Stimulated activated CD8-positive, alpha-beta memory T cell treated with anti-CD3 and anti-CD28 coated beads, Interleukin-7, amount 100 ng/mL, for 48 hours (primary cell): ENCODE measurements around the gene SNRNP27.
"Not testable (repeated sequence)": the region's sequence is repeated elsewhere in the genome, so short reads cannot be mapped to it uniquely, and the experiment has no call there.

Experiments used
- DNase-seq, 2 donors: peaks; one replicate each; pipeline ENCODE4 v3.0.0-alpha.2; 2020; ENCODE audit warnings: low read depth in 1 of 2; ENCODE audit errors: extremely low read depth in 1 of 2

Gene SNRNP27, protein sequence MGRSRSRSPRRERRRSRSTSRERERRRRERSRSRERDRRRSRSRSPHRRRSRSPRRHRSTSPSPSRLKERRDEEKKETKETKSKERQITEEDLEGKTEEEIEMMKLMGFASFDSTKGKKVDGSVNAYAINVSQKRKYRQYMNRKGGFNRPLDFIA

GRCh38 chr2:69893684-69894551 is at the start of gene SNRNP27:
SNRNP27 (plus strand) TSS chr2:69893956; CDS start chr2:69893985, 29 bp downstream.
- peak; percentile 56 to 64 for DNase-seq

DNA sequence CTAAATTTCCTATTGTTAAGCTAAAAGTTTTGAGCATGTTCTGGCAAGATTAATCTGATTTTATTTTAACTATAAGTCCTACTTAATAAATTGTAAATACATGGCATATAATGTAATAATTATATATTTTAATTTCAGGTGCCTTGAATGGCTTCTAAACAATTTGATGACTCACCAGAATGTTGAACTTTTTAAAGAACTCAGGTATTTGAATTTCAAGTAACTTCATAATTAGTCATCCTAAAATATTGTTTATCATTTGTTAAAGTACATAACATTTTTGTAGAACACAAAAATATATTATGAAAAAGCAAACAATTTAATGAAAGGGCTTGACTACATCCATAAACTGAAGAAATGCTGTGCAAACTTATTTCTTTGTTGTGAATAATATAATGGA is 49.8 kb upstream of the SNRNP27 start:
- DNase-seq, result no peak

GRCh38 chr2:69844560-69844959 is 49.2 kb upstream of the SNRNP27 start:
- no peak for DNase-seq

GRCh38 chr2:69846182-69847067 is 47.3 kb upstream of the SNRNP27 start:
- DNase-seq, result no peak

DNA sequence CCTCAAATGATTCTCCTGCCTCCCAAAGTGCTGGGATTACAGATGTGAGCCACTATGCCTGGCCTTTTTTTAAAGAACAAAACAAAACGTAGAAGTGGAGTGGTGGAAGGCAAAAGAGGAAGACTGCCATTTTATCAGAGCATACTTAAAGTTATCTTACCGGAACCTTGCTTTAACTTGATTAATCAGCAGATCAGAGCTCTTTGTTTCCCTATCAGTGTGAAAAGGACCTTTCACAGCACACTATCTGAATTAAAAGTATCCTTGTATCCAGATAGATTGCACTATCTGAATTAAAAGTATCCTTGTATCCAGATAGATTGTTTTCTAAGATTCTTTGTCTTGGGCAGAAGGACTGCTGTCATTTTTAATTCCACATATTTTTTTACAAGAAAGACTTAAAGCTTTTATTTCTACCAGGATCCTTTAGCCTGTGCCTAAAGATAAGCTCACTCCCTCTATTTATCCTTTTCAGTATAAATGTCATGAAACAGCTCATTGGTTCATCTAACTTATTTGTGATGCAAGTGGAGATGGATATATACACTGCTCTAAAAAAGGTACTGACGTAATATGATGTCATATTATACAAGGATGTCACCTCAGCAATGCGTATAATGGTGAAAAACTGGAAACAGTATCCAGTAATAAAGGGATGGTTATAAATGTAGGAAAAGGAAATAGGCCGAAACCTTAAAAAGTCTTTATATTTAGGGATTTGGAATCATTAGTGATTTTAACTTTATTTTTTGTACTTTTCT is 46.5 kb upstream of the SNRNP27 start:
- DNase-seq, result no peak

DNA sequence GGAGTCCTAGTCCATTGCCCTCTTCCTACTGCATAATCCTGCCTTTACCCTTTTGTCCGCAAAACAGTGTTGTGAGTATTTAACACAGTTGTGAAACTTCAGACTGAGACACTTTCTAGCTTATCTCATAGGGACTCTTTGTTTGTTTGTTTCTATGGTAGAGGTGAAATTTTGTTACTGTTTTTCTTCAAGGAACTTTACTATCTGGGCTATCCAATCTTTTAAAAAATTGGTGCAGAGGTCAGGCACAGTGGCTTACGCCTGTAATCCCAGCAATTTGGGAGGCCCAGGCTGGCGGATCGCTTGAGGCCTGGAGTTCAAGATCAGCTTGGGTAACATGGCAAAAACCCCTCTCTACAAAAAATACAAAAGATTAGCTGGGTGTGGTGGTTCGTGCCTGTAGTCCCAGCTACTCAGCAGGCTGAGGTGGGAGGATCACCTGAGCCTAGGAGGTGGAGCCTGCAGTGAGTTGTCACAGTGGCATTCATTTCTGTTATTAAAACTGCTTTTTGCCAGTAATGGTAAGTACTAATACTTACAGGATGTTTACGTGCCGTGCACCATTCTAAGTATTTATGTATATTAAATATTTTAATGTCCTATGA is 45.5 kb upstream of the SNRNP27 start:
- no peak for DNase-seq

GRCh38 chr2:69858261-69858660 is 35.5 kb upstream of the SNRNP27 start:
- DNase-seq, result no peak

- DNase-seq, result no peak
Observed at GRCh38 chr2:69863298-69863697, 30.5 kb upstream of the SNRNP27 start.

DNA sequence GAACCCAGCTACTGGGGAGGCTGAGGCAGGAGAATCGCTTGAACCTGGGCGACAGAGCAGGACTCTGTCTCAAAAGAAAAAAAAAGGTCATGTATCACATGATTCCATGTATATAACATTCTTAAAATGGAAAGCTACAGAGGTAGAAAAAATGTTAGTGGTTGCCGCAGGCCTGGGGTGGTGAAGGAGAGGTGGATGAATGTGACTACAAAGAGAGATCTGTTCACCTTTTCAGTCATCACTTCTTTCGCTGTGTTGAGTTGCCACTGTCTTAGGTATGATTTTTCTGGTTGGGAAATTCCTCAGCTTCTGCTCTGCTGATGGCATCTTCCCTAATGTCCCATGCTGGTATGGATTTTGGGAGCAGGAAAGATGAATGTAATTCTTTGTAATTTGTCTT is 5.3 kb upstream of the SNRNP27 start:
- no peak for DNase-seq

- no peak for DNase-seq
Observed at GRCh38 chr2:69889302-69889701, 4.5 kb upstream of the SNRNP27 start.

GRCh38 chr2:69890881-69891280 is 2.9 kb upstream of the SNRNP27 start:
- DNase-seq, result no peak

- DNase-seq, result not testable (repeated sequence)
Observed at GRCh38 chr2:69892838-69893424, 825 bp upstream of the SNRNP27 start.

GRCh38 chr2:69894737-69895136 is 981 bp downstream of the SNRNP27 start:
- not testable (repeated sequence) for DNase-seq

- no peak for DNase-seq
Observed at GRCh38 chr2:69902213-69902922, 8.6 kb downstream of the SNRNP27 start.

DNA sequence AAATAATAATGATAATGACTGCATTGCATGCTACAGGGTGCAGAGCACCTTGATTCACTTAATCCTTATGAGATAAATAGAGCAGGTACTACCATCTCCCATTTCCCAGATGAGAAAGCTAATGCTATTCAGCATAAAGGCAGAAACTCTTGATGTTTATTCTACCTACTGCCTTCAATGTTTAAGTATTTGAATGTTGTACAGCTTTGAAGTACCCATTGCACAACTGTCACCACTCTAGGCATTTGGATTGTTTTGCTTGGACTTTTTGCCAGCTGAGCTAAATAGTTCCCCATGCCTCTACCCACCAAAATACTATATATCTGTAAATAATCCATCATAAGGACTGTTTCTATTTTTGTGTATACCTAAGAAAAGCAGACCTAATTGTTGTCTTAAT is 13.5 kb downstream of the SNRNP27 start:
- no peak for DNase-seq

- no peak for DNase-seq
Observed at GRCh38 chr2:69911985-69912563, 18.3 kb downstream of the SNRNP27 start.

DNA sequence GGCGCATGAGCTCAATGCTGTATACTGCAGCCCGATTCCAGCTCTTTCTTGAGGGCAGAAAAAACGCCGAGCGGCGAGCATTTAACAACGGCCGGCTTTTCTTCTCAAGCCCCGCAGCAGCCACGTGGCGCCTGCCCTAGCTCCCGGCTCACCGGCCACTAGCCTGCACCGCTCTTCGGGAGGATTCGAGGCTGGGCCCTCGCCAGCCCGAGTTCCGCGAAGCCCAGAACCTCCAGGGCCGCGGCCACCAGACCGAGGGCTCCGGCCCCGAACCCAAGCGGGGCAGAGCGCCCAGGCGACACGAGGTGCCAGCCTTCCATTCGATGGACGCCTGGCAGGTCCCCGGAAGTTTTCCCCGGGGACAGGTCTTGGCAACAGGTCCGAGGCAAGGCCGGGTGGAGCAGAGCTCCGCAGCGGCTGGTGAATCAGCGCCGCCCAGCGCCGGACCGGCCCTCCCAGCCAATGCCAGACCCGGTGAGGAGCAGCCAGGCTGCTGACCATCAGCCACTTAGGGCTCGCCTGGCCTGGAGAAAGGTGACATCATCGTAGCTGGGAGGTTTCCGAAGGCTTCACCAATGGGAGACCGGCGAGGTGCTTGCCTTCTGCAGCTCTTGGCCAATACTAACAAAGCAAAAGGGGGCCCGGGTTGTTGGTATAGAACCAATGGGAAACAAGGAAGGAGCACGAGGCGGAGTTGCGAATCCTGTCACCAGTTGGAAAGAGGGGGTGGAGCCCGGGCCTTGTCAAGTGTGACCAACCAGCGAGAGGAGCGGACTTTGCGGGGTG is 20.6 kb downstream of the SNRNP27 start:
- peak; percentile 98 to 100 for DNase-seq
